ENCODE measurements around the gene RIPOR3.
"Not testable (repeated sequence)": the region's sequence is repeated elsewhere in the genome, so short reads cannot be mapped to it uniquely, and the experiment has no call there.

The RIPOR3 gene

GRCh38 chr20:50604451-50604850 lies 86.9 kb downstream of the RIPOR3 start:
- no peak for DNase-seq

GRCh38 chr20:50602432-50603088 lies 88.8 kb downstream of the RIPOR3 start:
- no peak for DNase-seq

GRCh38 chr20:50601511-50602431 lies 89.6 kb downstream of the RIPOR3 start:
- DNase-seq: no peak

GRCh38 chr20:50600281-50600895 lies 91.0 kb downstream of the RIPOR3 start:
- DNase-seq: no peak

GRCh38 chr20:50598768-50599167 lies 92.6 kb downstream of the RIPOR3 start:
- DNase-seq: not testable (repeated sequence)

GRCh38 chr20:50598074-50598473 lies 93.3 kb downstream of the RIPOR3 start:
- DNase-seq: no peak

- DNase-seq: no peak
These were observed 93.9 kb downstream of the RIPOR3 start for GRCh38 chr20:50597406-50597969.

- no peak for DNase-seq
These were observed 94.7 kb downstream of the RIPOR3 start for GRCh38 chr20:50596694-50597021.

GRCh38 chr20:50595988-50596693 lies 95.2 kb downstream of the RIPOR3 start:
- DNase-seq: no peak

GRCh38 chr20:50595433-50595895 lies 95.9 kb downstream of the RIPOR3 start:
- DNase-seq: no peak

GRCh38 chr20:50594591-50595432 lies 96.5 kb downstream of the RIPOR3 start:
- peak; percentile 59 for DNase-seq

GRCh38 chr20:50594231-50594590 lies 97.1 kb downstream of the RIPOR3 start:
- DNase-seq: no peak

GRCh38 chr20:50593005-50593335 lies 98.4 kb downstream of the RIPOR3 start:
- DNase-seq: no peak

GRCh38 chr20:50592282-50593004 lies 98.9 kb downstream of the RIPOR3 start:
- no peak for DNase-seq

GRCh38 chr20:50591233-50591852 lies 100.0 kb downstream of the RIPOR3 start:
- DNase-seq: no peak

GRCh38 chr20:50590348-50590664 lies 101.0 kb downstream of the RIPOR3 start:
- no peak for DNase-seq

GRCh38 chr20:50589548-50590347 lies 101.6 kb downstream of the RIPOR3 start:
- DNase-seq: no peak

- DNase-seq: peak; percentile 96
These were observed 103.2 kb downstream of the RIPOR3 start for GRCh38 chr20:50588034-50588736.

GRCh38 chr20:50587291-50587961 lies 103.9 kb downstream of the RIPOR3 start:
- DNase-seq: no peak
